Measurements from ENCODE around the gene KAT5.
"Not testable (repeated sequence)": the region's sequence is repeated elsewhere in the genome, so short reads cannot be mapped to it uniquely, and the experiment has no call there.

Gene KAT5

GRCh38 chr11:65709661-65710060, 2.4 kb upstream of the KAT5 start:
- DNase-seq (ENCODE audit: low spot score) = no peak

- DNase-seq (ENCODE audit: low spot score) = no peak
Measured at GRCh38 chr11:65710421-65710820, 1.6 kb upstream of the KAT5 start.

- no peak for DNase-seq (ENCODE audit: low spot score)
Measured at GRCh38 chr11:65712633-65713076, 603 bp downstream of the KAT5 start.

GRCh38 chr11:65713212-65713969, 1.3 kb downstream of the KAT5 start:
- no peak for DNase-seq (ENCODE audit: low spot score)

- DNase-seq (ENCODE audit: low spot score) = no peak
Measured at GRCh38 chr11:65714433-65714832, 2.4 kb downstream of the KAT5 start.

GRCh38 chr11:65716302-65716701, 4.2 kb downstream of the KAT5 start:
- no peak for DNase-seq (ENCODE audit: low spot score)

- no peak for DNase-seq (ENCODE audit: low spot score)
Measured at GRCh38 chr11:65716774-65717405, 4.8 kb downstream of the KAT5 start.

- no peak for DNase-seq (ENCODE audit: low spot score)
Measured at GRCh38 chr11:65717906-65718305, 5.9 kb downstream of the KAT5 start.

GRCh38 chr11:65718531-65718930, 6.5 kb downstream of the KAT5 start:
- DNase-seq (ENCODE audit: low spot score) = no peak

GRCh38 chr11:65718964-65719492, 7.0 kb downstream of the KAT5 start:
- DNase-seq (ENCODE audit: low spot score) = no peak

- no peak for DNase-seq (ENCODE audit: low spot score)
Measured at GRCh38 chr11:65719871-65720210, 7.8 kb downstream of the KAT5 start.

GRCh38 chr11:65720211-65720934, 8.3 kb downstream of the KAT5 start, which contains the start of gene RNASEH2C:
Gene RNASEH2C, minus strand, starts transcription at chr11:65720798. Its CDS starts 40 bp downstream, at chr11:65720758.
- peak; percentile 91 for DNase-seq (ENCODE audit: low spot score)

GRCh38 chr11:65722261-65722660, 10.2 kb downstream of the KAT5 start:
- no peak for DNase-seq (ENCODE audit: low spot score)

GRCh38 chr11:65726660-65727059, 14.6 kb downstream of the KAT5 start:
- DNase-seq (ENCODE audit: low spot score) = no peak

- no peak for DNase-seq (ENCODE audit: low spot score)
Measured at GRCh38 chr11:65727865-65728264, 15.8 kb downstream of the KAT5 start.

- DNase-seq (ENCODE audit: low spot score) = no peak
Measured at GRCh38 chr11:65730461-65730860, 18.4 kb downstream of the KAT5 start.

- DNase-seq (ENCODE audit: low spot score) = not testable (repeated sequence)
Measured at GRCh38 chr11:65735111-65735510, 23.1 kb downstream of the KAT5 start.

- no peak for DNase-seq (ENCODE audit: low spot score)
Measured at GRCh38 chr11:65736810-65737209, 24.8 kb downstream of the KAT5 start.

GRCh38 chr11:65739022-65739421, 27.0 kb downstream of the KAT5 start:
- DNase-seq (ENCODE audit: low spot score) = no peak

GRCh38 chr11:65741185-65741584, 29.1 kb downstream of the KAT5 start:
- DNase-seq (ENCODE audit: low spot score) = no peak

- DNase-seq (ENCODE audit: low spot score) = no peak
Measured at GRCh38 chr11:65742353-65742752, 30.3 kb downstream of the KAT5 start.

- DNase-seq (ENCODE audit: low spot score) = no peak
Measured at GRCh38 chr11:65743681-65744025, 31.6 kb downstream of the KAT5 start.

Measured in globus pallidus (tissue), 1 donor.